Panc1 (cell line): Measurements from ENCODE around the gene MPO. TPM values are rescaled to one million over a fixed set of nuclear protein-coding genes. Genes with fewer than 3 reads are reported as not detected.

Experiments used
- ATAC-seq: fragments of 200-7000 bp; cut with Tn5 transposase; 2 replicates; pipeline ENCODE4 v1.9.1; 2020; ENCODE audit warnings: mild to moderate bottlenecking, moderate library complexity
- BruUV-seq: library from RNA; stranded (reverse); fragments of 400-500 nt; replicated peaks from 2 replicates; lab custom pipeline; 2021; lab: Mats Ljungman, UMichigan
- CTCF ChIA-PET: fragments of 300-600 bp; sonication (Branson Sonifier 250); formaldehyde crosslinking; loops from one replicate; lab custom pipeline; 2022; ENCODE audit warnings: antibody characterized with exemption; lab: Charles Lee
- POLR2A ChIA-PET: fragments of 300-600 bp; sonication (Branson Sonifier 250); formaldehyde crosslinking; loops from one replicate; lab custom pipeline; 2022; ENCODE audit warnings: antibody characterized with exemption; lab: Charles Lee
- DNase-seq: peaks from one replicate; pipeline ENCODE4 v3.0.0-alpha.2; 2010; ENCODE audit warnings: low read depth, low spot score
- H3K27ac ChIP-seq: 2 replicates; pipeline ENCODE4 v1.5.1; 2011; ENCODE audit warnings: mild to moderate bottlenecking, low read length, inconsistent platforms
- H3K27me3 ChIP-seq: fragments of 200-500 bp; sonication (Bioruptor generic); 2 replicates; pipeline ENCODE4 v1.6.0; 2014; ENCODE audit warnings: low read length, inconsistent platforms; ENCODE audit not compliant: control insufficient read depth, insufficient read depth
- H3K36me3 ChIP-seq: fragments of 200-500 bp; sonication (Bioruptor generic); 2 replicates; pipeline ENCODE4 v1.5.1; 2014; ENCODE audit warnings: inconsistent platforms, mild to moderate bottlenecking, low read length, moderate library complexity; ENCODE audit not compliant: control insufficient read depth, insufficient read depth
- H3K4me1 ChIP-seq: 2 replicates; pipeline ENCODE4 v1.5.1; 2011; ENCODE audit warnings: inconsistent platforms, mild to moderate bottlenecking, low read length, moderate library complexity; ENCODE audit not compliant: control insufficient read depth, insufficient read depth
- H3K4me3 ChIP-seq, 2 experiments: 2 replicates each; pipeline ENCODE4 v1.5.1; 2011 to 2012; ENCODE audit warnings: low read depth in 2 of 2, low read length in 2 of 2, mild to moderate bottlenecking in 2 of 2, inconsistent platforms in 1 of 2, moderate library complexity in 1 of 2
- H3K9me3 ChIP-seq: fragments of 200-500 bp; sonication (Bioruptor generic); 2 replicates; pipeline ENCODE4 v1.5.1; 2014; ENCODE audit warnings: low read depth, mild to moderate bottlenecking, inconsistent platforms, low read length, moderate library complexity; ENCODE audit not compliant: control insufficient read depth, insufficient read depth
- POLR2AphosphoS5 ChIP-seq: IDR thresholded peaks from 2 replicates; pipeline ENCODE4 v1.6.1; 2012; ENCODE audit warnings: mild to moderate bottlenecking, low read depth, low read length, moderate library complexity
- SIN3A ChIP-seq: IDR thresholded peaks from 2 replicates; pipeline ENCODE4 v1.6.1; 2012; ENCODE audit warnings: low read depth, mild to moderate bottlenecking, low read length, moderate library complexity, borderline replicate concordance; ENCODE audit not compliant: insufficient read depth
- TCF7L2 ChIP-seq: IDR thresholded peaks from 2 replicates; pipeline ENCODE4 v1.6.1; 2011; ENCODE audit warnings: mild to moderate bottlenecking, low read depth, low read length, inconsistent platforms
- in situ Hi-C: cut with HindIII; loops from 2 replicates; pipeline ENCODE4 v1.10.0; 2016; ENCODE audit warnings: low sequenced_read_pairs, low pct_unique_long_range_greater_than_20kb
- intact Hi-C: fragments of 100-400 bp; cut with micrococcal nuclease; formaldehyde crosslinking; loops from one replicate; pipeline ENCODE4 v1.10.0; 2022; ENCODE audit not compliant: unreplicated experiment
- total RNA-seq: library from RNA; stranded (reverse); gene quantifications from one replicate; pipeline ENCODE4 v1.2.1, GENCODE V29; 2021; ENCODE audit not compliant: unreplicated experiment
- TF ChIP-seq, protein P1 (sequence below), 2 experiments: IDR thresholded peaks; 2 replicates each; pipeline ENCODE4 v1.6.1; 2011 to 2012; ENCODE audit warnings: low read depth in 2 of 2, control low read depth in 1 of 2, low read length in 1 of 2, mild to moderate bottlenecking in 1 of 2, moderate library complexity in 1 of 2; ENCODE audit not compliant: insufficient read depth in 1 of 2
- TF ChIP-seq, protein P2 (sequence below): fragments of 450-650 bp; IDR thresholded peaks from 2 replicates; pipeline ENCODE4 v1.5.1; 2017; ENCODE audit warnings: mild to moderate bottlenecking

The MPO gene
- total RNA-seq, 1 experiment from 2014 or later = not detected

DNA sequence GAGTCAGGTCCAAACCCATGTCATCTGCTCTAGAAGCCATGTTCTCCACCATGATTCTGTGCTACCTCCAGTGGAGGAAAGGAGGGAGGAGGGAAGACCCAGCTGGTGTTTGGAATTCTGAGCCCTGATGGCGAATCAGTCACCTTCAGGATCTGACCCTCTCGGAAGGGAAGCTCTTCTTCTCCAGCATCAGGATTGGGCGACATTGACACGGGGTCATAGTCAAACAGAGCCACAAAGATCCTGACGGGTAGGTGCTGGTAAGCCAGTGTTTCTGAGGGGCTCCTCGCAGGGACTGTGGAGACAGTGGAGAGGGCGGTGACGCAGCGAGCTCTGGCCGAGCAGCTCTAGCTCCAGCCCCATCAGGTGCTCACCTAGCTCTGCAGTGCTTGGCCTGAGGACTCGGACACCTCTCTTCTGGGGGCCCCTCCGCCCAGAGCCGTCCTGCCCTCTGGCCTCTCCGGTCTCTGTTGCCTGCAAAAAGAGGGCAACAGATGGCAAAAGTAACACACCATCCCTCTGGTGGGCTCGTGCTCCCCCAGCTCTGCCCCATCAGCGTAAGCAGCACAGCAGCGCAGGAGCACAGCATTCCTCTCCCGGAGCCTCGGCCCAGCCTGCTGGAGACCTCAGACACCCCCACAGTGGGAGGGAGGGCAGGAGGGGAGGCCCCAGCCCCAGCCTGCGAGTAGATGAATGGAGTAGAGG lies 26.9 kb upstream of the MPO start:
- no peaks in the 10 kb centered on the region for H3K4me1 ChIP-seq
- TF ChIP-seq TCF7L2 (no peak), POLR2AphosphoS5 (no peak), SIN3A (no peak)
- TF ChIP-seq, protein P1, sequence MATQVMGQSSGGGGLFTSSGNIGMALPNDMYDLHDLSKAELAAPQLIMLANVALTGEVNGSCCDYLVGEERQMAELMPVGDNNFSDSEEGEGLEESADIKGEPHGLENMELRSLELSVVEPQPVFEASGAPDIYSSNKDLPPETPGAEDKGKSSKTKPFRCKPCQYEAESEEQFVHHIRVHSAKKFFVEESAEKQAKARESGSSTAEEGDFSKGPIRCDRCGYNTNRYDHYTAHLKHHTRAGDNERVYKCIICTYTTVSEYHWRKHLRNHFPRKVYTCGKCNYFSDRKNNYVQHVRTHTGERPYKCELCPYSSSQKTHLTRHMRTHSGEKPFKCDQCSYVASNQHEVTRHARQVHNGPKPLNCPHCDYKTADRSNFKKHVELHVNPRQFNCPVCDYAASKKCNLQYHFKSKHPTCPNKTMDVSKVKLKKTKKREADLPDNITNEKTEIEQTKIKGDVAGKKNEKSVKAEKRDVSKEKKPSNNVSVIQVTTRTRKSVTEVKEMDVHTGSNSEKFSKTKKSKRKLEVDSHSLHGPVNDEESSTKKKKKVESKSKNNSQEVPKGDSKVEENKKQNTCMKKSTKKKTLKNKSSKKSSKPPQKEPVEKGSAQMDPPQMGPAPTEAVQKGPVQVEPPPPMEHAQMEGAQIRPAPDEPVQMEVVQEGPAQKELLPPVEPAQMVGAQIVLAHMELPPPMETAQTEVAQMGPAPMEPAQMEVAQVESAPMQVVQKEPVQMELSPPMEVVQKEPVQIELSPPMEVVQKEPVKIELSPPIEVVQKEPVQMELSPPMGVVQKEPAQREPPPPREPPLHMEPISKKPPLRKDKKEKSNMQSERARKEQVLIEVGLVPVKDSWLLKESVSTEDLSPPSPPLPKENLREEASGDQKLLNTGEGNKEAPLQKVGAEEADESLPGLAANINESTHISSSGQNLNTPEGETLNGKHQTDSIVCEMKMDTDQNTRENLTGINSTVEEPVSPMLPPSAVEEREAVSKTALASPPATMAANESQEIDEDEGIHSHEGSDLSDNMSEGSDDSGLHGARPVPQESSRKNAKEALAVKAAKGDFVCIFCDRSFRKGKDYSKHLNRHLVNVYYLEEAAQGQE (IDR thresholded peaks at IDR 0.05; ENCODE audit: insufficient read depth in 1 of 2, low read depth in 2 of 2, low read length in 1 of 2) = no peak
- TF ChIP-seq, protein P2, sequence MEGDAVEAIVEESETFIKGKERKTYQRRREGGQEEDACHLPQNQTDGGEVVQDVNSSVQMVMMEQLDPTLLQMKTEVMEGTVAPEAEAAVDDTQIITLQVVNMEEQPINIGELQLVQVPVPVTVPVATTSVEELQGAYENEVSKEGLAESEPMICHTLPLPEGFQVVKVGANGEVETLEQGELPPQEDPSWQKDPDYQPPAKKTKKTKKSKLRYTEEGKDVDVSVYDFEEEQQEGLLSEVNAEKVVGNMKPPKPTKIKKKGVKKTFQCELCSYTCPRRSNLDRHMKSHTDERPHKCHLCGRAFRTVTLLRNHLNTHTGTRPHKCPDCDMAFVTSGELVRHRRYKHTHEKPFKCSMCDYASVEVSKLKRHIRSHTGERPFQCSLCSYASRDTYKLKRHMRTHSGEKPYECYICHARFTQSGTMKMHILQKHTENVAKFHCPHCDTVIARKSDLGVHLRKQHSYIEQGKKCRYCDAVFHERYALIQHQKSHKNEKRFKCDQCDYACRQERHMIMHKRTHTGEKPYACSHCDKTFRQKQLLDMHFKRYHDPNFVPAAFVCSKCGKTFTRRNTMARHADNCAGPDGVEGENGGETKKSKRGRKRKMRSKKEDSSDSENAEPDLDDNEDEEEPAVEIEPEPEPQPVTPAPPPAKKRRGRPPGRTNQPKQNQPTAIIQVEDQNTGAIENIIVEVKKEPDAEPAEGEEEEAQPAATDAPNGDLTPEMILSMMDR = no peak
- no peak overlapping the region for H3K4me3 ChIP-seq
- POLR2A ChIA-PET = no interaction called here
- H3K27ac ChIP-seq = no peak overlapping the region
- H3K27me3 ChIP-seq = no peaks in the 10 kb centered on the region
- ATAC-seq = no peak
- intact Hi-C loops (no loop called here), in situ Hi-C loops (no loop called here)
- CTCF ChIA-PET = interaction anchor here (0.5 kb wide), 1 partner anchor 10 kb away, joined by 3 read pairs; no protein-coding TSS in a partner anchor
- DNase-seq = no peak
- no peaks in the 10 kb centered on the region for H3K9me3 ChIP-seq
- H3K36me3 ChIP-seq = no peaks in the 10 kb centered on the region
- no TSS peak for BruUV-seq

DNA sequence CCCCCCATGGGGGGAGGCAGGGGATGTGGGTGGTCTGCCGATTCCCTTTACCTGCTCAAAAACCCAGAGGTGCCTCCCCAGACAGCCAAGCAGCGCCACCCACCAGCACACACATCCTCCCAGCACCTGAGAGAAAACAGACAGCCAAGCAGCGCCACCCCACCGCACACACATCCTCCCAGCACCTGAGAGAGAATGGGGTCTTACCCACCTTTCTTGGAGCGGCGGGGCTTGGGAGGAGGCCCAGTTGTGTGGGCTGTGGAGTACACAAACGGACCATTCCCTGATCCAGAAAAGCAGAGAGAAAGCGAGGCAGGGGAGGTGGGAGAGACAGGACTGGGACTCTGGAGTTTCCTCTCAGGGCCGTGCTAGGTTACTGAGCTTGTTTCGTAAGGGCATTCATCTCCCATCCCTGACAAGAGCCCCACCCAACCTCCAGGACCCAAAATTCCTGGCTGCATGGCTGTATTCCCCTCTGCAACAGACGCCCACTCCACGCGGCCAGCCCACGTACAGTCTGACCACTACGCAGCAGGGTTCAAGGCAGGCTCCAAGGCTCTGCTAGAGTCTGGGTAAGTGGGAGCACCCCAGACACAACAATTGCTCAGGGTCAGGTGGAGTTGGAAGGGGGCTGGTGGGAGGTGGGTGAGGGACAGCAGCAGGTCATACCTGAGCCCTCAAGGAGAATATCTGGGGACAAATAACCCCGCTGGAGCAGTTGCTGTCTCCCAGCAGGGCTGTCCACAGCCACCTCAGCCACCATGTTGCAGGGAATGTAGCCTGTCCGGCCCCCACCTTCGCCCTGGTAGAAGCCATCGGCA lies 25.6 kb upstream of the MPO start:
- Histone ChIP-seq H3K4me3 (no peak overlapping the region), H3K4me1 (no peaks in the 10 kb centered on the region), H3K9me3 (no peaks in the 10 kb centered on the region), H3K27ac (no peak overlapping the region), H3K27me3 (no peaks in the 10 kb centered on the region), H3K36me3 (no peaks in the 10 kb centered on the region)
- no TSS peak for BruUV-seq
- intact Hi-C loops (no loop called here), in situ Hi-C loops (no loop called here)
- no peak for DNase-seq
- POLR2A ChIA-PET = no interaction called here
- TF ChIP-seq TCF7L2 = no peak
- no peak for ATAC-seq
- CTCF ChIA-PET = interaction anchor here (0.6 kb wide), 2 partner anchors 326 to 471 kb away, joined by 3 read pairs; no protein-coding TSS in a partner anchor
